Suprapubic skin (tissue), 4 donors: Measurements from ENCODE around the gene OSGIN1.

ENCODE experiments used
- POLR2A ChIP-seq, 2 donors: fragments of 450-650 bp; IDR thresholded peaks; one replicate each; pipeline ENCODE4 v1.6.1; 2017; ENCODE audit warnings: antibody characterized with exemption in 2 of 2, mild to moderate bottlenecking in 2 of 2, moderate library complexity in 2 of 2
- POLR2AphosphoS5 ChIP-seq, 3 donors: sonication (generic); formaldehyde crosslinking; IDR thresholded peaks; one replicate each; pipeline ENCODE4 v1.6.1; 2017; ENCODE audit warnings: antibody characterized with exemption in 3 of 3

DNA sequence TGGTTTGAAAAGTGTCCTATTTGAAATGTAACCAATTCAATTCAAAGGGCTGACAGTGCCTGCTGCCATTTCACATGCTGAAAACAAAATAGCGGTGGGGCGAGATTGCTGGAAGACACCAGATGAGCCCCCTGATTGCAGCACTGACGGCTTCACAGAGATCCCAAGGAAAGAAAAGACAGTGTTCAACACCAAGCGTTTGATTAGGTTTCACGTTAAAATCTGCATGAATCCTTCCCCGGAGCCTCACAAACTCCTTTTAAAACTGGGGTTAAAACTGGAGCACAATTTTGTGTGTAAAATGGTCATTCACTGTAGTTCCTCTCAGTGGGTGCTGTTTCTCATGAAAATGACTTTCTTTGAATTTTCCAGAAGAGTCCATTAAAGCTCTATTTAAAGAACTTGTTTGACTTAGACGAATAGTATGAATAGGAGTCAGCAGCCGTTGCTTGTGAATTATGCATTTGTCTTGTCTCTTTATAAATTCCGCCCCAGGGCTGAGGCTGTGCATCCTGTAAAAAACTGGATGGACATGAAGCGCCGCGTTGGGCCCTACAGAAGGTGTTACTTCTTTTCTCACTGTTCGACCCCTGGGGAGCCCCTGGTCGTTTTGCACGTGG is 45.3 kb upstream of the OSGIN1 start:
- TF ChIP-seq POLR2A (IDR thresholded peaks at IDR 0.05) = no peak
- TF ChIP-seq POLR2AphosphoS5 (IDR thresholded peaks at IDR 0.05) = no peak
